GM19455 (cell line): ENCODE measurements around the gene CNP.
A peak's percentile ranks its signal among the peaks of the same experiment; 100 is the strongest.
"Not testable (repeated sequence)": the region's sequence is repeated elsewhere in the genome, so short reads cannot be mapped to it uniquely, and the experiment has no call there.

Experiments
- ATAC-seq: cut with Tn5 transposase; IDR thresholded peaks from one replicate; pipeline ENCODE4 v1.9.1; 2021; ENCODE audit not compliant: unreplicated experiment

Gene CNP

DNA sequence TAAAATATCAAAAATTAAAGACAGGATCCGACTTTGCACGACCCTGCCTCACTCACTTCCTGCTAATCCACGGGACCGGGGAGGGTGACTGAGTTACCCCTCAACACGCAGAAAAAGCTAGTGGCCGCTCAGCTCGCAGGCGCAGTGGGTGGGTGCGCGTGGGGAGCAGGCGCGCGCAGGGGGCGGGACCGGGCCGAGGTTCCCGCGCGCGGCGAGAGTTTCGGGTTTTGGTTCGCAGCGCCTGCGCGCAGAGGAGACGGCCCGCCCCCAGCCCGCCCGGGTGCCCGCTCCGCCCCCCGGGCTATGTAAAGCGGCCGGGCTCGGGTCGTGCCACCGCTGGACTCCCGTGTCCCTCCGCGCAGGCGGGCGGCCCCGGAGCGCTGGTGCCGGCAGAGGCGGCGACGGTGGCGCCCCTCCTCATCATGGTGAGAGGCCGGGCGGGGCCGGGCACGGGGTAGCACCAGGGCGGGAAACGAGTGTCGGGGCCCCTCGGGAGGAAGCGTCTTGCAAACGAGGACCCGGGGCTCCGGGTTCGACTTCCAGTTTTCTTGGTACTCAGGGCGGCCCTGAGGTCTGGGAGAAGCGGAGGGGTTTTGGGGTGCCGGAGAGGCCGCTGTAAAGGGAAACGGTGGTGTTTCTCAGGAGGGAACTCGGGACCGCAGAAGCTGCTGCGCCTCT is at the start of gene CNP:
Gene CNP, plus strand, starts transcription at position 333 of the 678 bp plus-strand sequence. Its CDS starts 90 bp downstream, at position 423.
- ATAC-seq = peak; percentile 65

DNA sequence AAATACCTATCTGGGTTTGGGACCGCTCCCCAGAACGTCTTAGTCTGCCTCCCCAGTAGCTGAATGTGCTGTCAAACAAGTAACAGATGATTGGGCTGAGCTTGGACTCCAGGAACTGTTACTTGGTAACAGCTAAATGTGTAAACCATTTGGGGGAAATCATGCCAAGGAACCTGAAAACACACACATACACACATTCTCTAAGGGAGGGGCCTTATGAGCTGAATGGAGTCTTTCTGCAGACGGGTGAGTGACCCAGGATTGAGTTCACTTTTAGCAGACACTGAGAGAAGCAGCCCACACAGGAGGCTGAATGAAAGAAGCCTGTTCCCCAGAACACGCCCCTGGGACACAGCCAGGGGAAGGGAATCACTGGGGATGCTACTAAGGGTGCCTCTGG is 49.4 kb upstream of the CNP start:
- no peak for ATAC-seq

DNA sequence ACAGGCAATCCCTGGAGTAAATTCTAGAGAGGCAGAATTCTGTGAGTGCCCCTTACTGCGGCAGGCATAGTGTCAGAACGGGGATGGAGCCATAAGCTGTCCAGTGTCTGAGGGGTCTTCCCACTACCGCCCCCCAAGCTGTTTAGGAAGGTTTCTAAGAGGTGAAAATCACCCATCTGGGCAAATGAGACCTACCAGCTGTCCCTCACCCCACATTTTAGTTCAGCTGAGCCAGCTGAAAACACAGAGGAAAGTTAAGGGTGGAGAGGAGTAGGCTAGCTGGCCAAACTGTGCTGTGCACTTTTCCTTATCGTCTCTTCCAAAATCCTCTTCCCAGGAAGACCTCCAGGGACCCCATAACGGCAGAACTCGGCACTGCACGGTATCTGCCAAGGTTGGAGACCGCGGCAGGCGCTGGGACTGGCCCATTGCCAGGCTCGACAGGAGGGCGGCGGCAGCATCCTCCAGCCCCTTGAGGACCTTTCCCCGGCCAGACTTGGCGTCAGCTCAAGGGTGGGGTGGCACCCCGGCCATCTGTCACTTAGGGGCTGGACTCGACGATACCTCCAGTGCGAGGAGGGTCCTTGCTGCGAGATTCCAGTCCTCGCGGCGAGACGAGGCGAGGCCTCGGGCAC is 48.8 kb upstream of the CNP start:
- ATAC-seq = peak; percentile 14

DNA sequence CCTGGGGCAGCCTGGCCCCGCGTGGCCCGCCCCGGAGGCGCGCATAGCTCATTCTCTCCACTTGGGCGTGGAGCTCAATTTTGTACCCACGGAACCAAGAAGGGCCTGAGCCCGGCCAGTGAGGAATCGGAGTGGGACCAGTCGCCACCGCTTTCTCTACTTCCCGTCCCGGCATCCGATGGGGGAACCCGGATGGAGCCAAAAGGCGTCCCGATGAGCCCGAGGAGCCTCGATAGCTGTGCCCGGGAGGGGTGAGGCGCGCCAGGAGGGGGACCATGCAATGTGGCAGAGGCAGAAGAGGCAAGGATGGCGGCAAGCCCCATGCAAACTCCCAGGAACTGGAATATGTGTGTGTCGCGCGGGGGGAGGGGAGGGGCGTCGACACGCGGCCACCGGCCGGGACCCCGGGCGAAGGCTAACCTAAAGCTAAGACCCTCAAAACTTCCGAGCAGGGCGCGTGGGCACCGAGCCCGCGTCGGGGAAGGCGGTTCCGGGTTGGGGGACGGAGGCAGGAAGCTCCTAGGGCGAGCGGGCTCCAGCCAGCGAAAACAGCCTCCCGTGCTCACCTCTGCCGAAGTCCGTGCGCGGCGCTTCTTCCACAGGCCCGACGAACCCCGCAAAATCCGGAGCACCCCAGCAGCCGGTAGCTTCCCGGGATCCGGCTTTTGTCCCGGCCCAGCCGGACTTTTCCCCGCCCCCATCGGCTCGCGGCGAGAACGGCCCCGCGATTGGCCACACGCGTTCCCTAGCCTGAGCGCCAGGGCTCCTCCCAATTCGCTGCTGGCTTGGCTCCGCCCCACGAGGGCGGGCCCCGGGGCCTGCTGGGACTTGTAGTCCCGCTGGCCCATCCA is 48.1 kb upstream of the CNP start, which contains the start of gene ACLY:
Gene ACLY, minus strand, starts transcription at position 638 of the 851 bp plus-strand sequence. CDS start 5,078 bp downstream, outside the sequence.
- ATAC-seq = peak; percentile 87

DNA sequence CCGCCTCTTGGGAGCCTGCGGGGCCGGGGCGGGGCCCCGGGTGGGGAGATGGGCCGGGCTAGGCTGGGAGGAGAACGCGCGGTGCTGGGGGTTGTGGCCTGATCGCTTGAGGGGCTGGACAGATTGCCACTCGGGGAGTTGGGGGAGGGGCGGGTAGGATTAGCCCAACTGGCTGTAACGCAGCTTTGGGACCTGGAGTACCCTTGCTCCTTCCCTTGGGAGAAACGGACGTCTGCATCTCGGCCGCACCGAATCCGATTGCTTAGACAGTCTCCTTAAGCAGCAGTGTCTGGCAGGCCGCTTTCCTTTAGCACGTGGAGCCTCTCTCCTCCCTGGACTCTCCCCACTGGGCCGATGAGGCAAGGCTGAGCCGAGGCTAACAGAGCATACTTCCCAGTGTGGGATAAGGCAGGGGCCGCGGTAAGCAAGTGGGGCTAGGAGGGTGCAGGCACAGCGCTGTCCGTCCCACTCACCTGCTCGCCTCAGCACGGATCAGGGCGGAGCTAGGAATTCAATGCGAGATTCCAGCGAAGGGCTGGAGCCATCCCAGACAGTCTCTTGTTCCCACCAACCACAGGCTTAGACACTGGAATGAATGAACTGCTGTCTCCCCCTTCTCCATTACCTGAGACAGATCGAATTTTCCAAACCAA is 47.3 kb upstream of the CNP start:
- ATAC-seq = peak; percentile 25

DNA sequence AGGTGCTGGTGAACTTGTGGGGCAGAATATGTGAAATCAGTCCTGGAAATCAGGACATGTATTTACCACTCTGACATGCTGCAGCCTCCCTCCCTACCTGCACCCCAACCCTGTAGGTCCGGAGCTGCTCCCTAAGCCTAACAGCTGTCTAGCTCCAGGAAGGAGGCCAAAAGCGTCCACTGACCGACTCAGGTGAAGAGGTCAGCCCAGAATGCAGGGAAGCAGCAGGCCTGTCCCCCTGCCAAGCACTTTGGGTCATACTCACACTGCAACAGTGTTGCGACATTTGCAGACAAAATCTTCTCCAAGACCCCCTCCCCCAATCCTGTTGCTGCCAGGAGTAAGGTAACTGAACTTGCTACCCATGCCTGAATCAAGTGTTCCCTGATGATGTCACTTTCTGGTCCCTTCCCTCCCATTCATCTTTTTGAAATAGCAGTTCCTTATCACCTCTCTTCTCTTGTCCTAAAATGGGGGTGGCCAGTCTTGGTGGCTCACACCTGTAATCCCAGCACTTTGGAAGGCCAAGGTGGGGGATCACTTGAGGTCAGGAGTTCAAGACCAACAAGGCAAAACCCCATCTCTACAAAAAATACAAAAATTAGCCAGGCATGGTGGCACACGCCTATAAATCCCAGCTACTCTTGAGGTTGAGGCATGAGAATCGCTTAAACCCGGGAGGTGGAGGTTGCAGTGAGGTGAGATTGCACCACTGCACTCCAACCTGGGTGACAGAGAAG is 46.6 kb upstream of the CNP start:
- no peak for ATAC-seq

DNA sequence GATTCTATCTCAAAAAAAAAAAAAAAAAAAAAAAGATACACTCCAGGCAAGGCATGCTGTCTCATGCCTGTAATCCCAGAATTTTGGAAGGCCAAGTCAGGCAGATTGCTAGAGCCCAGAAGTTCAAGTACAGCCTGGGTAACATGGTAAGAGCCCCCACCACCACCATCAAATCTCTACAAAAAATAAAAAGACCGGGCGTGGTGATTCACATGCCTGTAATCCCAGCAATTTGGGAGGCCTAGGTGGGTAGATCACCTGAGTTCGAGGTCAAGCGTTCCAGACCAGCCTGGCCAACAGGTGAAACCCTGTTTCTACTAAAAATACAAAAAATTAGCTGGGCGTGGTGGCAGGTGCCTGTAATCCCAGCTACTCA is 46.0 kb upstream of the CNP start:
- no peak for ATAC-seq

DNA sequence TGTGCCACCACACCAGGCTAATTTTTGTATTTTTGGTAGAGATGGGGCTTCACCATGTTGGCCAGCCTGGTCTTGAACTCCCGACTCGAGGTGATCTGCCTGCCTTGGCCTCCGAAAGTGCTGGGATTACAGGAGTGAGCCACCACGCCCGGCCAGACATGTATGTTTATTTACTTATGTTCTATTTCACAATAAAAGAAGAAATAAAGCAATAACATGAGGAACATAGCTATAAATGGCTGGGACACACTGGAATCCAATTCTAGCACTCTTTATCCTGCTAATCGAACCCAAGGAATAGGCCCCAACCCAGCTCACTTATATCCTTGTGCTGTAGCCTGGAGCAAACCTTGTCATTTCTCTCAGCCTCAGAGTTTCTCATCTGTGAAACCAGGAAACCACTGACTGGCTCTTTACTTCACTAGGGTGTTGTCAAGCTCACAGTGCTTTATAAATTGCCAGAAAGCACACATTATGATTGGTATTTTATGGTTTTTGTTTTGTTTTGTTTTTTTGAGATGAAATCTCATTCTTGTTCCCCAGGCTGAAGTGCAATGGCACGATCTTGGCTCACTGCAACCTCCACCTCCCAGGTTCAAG is 40.5 kb upstream of the CNP start:
- no peak for ATAC-seq

DNA sequence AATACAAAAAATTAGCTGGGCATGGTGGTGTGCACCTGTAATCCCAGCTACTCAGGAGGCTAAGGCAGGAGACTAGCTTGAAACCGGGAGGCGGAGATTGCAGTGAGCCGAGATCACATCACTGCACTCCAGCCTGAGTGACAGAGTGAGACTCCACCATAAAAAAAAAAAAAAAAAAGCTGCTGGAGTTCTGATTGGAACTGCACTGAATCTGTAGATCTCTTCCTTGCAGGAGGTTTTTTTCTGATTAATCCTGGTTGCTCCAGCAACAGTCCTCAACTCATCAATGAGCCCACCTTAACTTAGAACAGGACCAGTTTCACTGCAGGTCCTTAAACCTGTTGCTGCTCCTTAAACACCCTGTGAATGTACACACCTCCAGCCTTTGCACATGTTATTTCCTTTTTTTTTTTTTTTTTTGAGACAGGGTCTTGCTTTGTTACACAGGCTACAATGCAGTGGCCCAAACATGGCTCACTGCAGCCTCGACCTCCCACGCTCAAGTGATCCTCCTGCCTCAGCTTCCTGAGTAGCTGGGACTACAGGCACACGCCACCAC is 37.8 kb upstream of the CNP start:
- ATAC-seq = no peak

DNA sequence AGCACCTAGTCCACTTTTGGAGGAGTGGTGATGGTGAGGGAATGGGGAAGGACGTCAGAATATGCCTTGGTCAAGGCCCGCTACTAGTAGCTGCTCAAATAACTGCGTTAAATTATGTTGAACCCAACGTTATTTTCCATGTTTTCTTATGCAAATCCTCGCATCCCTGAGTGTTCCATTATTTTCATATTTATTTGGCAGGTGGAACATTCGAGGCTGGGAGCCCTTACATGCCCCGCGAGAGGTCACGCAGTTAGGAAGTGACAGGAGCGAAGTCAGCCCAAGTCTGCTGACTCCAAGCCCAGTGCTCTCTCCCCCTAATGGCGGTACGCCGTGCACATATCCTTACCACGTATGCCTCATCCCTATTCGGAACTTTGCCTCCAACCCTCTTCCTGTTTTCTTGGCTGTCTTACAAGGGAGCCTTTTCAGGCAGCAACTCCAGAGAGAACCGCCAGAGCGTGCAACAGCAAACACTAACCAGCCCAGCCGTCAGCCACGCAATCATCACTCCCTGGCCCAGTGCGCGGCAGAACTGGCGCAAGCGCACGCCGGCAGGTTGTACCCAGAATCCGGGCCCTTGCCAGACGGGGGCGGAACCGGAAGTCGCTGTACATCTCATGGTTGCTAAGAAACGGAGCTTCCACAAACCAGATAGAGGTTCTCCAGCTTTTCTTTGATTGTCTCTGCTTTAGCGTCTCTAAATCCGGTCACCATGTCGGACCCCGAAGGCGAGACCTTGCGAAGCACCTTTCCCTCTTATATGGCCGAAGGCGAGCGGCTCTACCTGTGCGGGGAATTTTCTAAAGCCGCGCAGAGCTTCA is 36.4 kb upstream of the CNP start, which contains the start of gene ODAD4:
Gene ODAD4, plus strand, starts transcription at position 609 of the 824 bp plus-strand sequence. Its CDS starts 107 bp downstream, at position 716.
- ATAC-seq = peak; percentile 94

DNA sequence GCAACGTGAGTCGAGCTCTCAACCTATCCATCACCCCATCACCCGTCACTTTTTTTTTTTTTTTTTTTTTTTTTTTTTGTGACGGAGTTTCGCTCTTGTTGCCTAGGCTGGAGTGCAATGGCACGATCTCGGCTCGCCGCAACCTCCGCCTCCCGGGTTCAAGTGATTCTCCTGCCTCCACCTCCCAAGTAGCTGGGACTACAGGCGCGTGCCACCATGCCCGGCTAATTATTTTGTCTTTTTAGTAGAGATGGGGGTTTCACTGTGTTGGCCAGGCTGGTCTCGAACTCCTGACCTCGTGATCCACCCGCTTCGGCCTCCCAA is 35.8 kb upstream of the CNP start:
- ATAC-seq = peak; percentile 23

DNA sequence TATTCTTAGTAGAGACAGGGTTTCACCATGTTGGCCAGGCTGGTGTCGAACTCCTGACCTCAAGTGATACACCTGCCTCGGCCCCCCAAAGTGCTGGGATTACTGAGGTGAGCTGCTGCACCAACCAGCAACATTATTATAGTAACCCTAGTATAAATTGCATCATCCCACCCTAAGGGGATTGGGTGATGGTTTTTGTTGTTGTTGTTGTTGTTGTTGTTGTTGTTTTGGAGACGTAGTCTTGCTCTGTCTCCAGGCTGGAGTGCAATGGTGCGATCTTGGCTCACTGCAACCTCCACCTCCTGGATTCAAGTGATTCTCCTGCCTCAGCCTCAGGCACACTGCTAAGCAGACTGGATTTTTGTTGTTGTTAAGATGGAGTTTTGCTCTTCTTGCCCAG is 34.9 kb upstream of the CNP start:
- not testable (repeated sequence) for ATAC-seq

DNA sequence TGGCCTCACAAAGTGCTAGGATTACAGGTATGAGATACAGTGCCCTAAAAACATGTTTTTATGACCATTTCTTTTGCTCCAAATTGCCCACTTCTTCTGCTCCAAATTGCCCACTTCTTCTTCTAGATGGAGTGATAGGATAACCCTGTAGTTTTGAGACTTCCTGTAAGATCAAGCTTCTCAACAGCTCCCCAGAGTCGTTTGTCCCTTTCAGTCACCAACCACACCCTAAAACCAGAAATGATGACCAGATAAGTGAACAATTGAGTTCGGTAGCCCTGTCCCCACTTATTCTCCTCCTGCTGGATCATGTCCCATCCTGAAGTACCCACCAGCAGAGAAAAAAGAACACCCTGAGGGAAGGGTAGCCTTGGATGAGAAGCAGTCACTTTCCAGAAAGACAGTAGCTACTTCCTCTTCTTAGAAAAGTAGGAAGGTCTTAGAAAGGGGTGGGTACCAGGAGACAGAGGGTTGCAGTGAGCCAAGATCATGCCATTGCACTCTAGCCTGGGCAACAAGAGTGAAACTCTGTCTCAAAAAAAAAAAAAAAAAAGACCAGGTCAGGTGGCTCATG is 33.7 kb upstream of the CNP start:
- no peak for ATAC-seq

DNA sequence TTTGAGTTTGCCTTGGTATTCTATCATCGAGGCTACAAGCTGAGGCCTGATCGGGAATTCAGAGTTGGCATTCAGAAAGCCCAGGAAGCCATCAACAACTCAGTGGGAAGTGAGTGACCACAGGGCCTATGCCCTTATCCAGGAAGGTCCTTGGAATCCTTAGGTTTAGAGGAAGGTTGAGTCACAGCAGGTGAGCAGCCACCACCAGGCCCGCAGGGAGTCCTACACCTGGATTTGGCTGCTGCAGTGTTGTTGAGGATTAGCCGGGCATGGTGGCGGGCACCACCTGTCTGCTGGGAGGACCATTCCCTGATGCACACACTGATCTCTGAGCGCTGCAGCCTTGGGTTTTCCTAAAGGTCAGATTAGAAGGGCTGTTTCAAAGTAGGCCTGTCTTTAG is 31.0 kb upstream of the CNP start:
- ATAC-seq = no peak

DNA sequence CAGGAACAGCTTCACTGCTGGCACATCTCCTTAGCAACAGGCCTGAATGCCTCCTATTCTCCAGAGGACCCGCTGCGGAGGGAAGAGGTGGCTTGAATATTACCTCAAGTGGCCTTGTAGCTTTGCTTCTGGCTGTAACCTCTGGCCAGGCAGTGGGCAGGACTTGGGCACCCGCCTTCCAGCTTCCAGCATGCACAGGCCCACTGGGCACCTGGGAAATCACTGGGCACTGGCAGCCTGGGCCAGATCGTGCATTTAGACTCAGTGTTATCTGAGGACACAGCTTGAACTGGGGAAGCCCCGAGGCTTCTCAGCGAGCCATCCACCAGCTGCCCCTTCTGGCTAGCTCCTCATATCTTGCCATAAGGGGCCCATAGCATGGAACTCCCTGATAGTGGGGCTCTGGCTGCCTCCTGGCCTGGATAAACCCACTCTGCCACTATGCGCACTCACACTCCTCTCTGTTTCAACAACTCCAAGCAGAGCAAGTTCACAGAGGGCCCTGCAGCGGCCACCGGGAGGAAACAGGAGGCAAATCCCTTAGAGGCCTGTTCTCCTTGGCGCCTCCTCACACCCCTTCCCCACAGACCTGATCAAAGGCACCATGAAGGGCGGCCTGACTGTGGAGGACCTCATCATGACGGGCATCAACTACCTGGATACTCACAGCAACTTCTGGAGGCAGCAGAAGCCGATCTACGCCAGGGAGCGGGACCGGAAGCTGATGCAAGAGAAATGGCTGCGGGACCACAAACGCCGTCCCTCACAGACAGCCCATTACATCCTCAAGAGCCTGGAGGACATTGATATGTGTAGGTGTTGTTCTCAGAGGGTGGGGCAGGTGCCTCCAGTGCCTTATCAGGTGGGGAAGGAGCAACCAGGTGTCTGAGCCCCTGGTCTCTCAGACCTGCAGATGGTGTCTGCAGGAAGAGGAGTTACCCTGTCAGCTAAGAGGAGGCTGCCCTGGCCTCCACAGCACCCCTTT is 28.3 kb upstream of the CNP start:
- ATAC-seq = no peak

DNA sequence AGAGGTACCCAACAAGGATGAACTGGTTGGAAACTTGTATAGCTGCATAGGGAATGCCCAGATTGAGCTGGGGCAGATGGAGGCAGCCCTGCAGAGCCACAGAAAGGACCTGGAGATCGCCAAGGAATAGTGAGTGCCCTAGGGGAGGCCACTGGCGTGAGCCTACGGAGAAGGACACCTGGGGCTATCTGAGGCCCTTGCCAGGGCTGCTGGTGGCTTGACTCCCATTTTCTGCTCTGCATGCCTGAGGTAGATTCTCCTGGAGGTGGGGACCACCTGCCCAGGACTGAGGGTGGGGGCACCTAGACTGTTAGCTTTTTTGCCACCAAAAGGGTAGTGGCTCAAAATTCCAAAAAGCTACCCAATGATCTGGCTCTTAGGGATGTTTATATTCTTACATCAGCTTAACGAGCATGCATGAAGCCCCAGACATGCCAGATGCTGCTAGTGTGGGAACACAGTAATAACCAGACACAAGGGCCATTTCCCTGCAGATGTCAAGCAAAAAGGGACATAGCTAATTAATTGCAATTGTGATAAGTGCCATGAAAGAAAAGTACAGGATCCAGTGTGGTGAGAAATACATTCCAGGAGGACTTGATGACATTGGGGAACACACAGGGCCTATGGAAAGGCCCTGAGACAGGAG is 27.4 kb upstream of the CNP start:
- ATAC-seq = no peak

DNA sequence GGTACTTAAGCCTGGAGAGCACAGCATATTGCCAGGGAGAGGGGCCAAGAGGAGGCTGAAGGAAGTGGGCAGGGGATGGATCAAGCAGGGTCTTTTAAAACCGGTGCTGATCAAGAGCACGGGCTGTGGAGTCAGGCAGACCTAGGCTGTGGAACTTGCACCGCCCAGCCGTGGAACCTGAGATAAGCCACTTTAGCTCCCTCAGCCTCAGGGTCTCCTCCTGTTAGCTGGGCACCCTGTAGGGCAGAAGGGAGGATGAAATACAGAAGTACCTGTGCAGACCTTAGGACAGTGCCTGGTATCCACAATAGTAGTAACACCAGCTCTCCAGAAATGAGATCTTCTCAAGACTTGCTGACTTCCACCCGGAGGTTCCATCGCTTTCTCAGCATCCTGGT is 26.9 kb upstream of the CNP start:
- ATAC-seq = no peak
